GM23338 (cell line): ENCODE results near the gene KRTAP10-10. TPM values are rescaled to one million over a fixed set of nuclear protein-coding genes. Genes with fewer than 3 reads are reported as not detected.

Source experiments
- ATAC-seq: fragments of 200-7000 bp; cut with Tn5 transposase; 3 replicates; pipeline ENCODE4 v1.9.1; 2020
- DNase-seq: peaks from one replicate; pipeline ENCODE4 v3.0.0-alpha.2; 2015; ENCODE audit warnings: low spot score
- H2AFZ ChIP-seq: fragments of 200-600 bp; sonication (generic); 2 replicates; pipeline ENCODE4 v1.8.0; 2016; ENCODE audit warnings: antibody characterized with exemption, mild to moderate bottlenecking, moderate library complexity
- H3F3A ChIP-seq: fragments of 200-600 bp; sonication (generic); replicated peaks from 2 replicates; pipeline ENCODE4 v1.8.0; 2017; ENCODE audit warnings: antibody characterized with exemption, mixed run types, low read depth
- H3K27ac ChIP-seq: fragments of 200-600 bp; sonication (generic); 2 replicates; pipeline ENCODE4 v1.6.1; 2016; ENCODE audit warnings: low read depth
- H3K27me3 ChIP-seq: fragments of 200-600 bp; sonication (generic); 2 replicates; pipeline ENCODE4 v1.8.0; 2016; ENCODE audit warnings: mild to moderate bottlenecking, mixed run types, moderate library complexity; ENCODE audit not compliant: insufficient read depth
- H3K36me3 ChIP-seq: fragments of 200-600 bp; sonication (generic); 2 replicates; pipeline ENCODE4 v1.8.0; 2016; ENCODE audit warnings: mild to moderate bottlenecking; ENCODE audit not compliant: insufficient read depth
- H3K4me1 ChIP-seq: fragments of 200-600 bp; sonication (generic); 2 replicates; pipeline ENCODE4 v1.8.0; 2016; ENCODE audit warnings: mild to moderate bottlenecking, moderate library complexity; ENCODE audit not compliant: insufficient read depth
- H3K4me2 ChIP-seq: fragments of 200-600 bp; sonication (generic); 2 replicates; pipeline ENCODE4 v1.7.1; 2017; ENCODE audit warnings: mixed run types
- H3K4me3 ChIP-seq: fragments of 200-600 bp; sonication (generic); 2 replicates; pipeline ENCODE4 v1.6.1; 2016; ENCODE audit warnings: mixed run types
- H3K79me2 ChIP-seq: fragments of 200-600 bp; sonication (generic); replicated peaks from 2 replicates; pipeline ENCODE4 v1.8.0; 2017; ENCODE audit warnings: mild to moderate bottlenecking; ENCODE audit not compliant: insufficient read depth
- H3K9me2 ChIP-seq: fragments of 200-600 bp; sonication (generic); 2 replicates; pipeline ENCODE4 v1.8.0; 2017; ENCODE audit not compliant: insufficient read depth
- H4K20me1 ChIP-seq: fragments of 200-600 bp; sonication (generic); replicated peaks from 2 replicates; pipeline ENCODE4 v1.8.0; 2017; ENCODE audit warnings: mild to moderate bottlenecking; ENCODE audit not compliant: insufficient read depth
- H3K27ac Mint-ChIP-seq: 2 replicates; pipeline ENCODE4 v1.8.0; 2020; ENCODE audit warnings: inconsistent platforms, mild to moderate bottlenecking, moderate library complexity, mixed read lengths
- H3K27me3 Mint-ChIP-seq: 3 replicates; pipeline ENCODE4 v1.8.0; 2022; ENCODE audit warnings: low read depth, mild to moderate bottlenecking, moderate library complexity, mixed read lengths, inconsistent platforms; ENCODE audit not compliant: insufficient read depth, poor library complexity
- H3K36me3 Mint-ChIP-seq: 3 replicates; pipeline ENCODE4 v1.8.0; 2021; ENCODE audit warnings: low read depth, mild to moderate bottlenecking, inconsistent platforms, moderate library complexity, mixed read lengths
- H3K4me1 Mint-ChIP-seq: 3 replicates; pipeline ENCODE4 v1.8.0; 2020; ENCODE audit warnings: mild to moderate bottlenecking, inconsistent platforms, mixed read lengths
- H3K4me3 Mint-ChIP-seq: 3 replicates; pipeline ENCODE4 v1.8.0; 2021; ENCODE audit warnings: moderate library complexity, mild to moderate bottlenecking, inconsistent platforms, mixed read lengths
- H3K9me3 Mint-ChIP-seq: 3 replicates; pipeline ENCODE4 v1.8.0; 2020; ENCODE audit warnings: moderate library complexity, mild to moderate bottlenecking, inconsistent platforms, mixed read lengths
- CREB1 ChIP-seq: fragments of 250-450 bp; sonication (Bioruptor Pico); IDR thresholded peaks from 2 replicates; pipeline ENCODE4 v1.5.0; 2020; ENCODE audit warnings: low read depth, mild to moderate bottlenecking, moderate library complexity
- CTCF ChIP-seq, 2 experiments: fragments of 200-600 bp in 1 of 2; sonication (generic) in 1 of 2; conservative IDR thresholded peaks; 2 replicates each; pipeline versions ENCODE4 v1.5.1 to v1.6.1; 2016 to 2017; ENCODE audit warnings: antibody characterized with exemption in 2 of 2, low read depth in 2 of 2, mild to moderate bottlenecking in 2 of 2, moderate library complexity in 1 of 2
- EZH2 ChIP-seq: fragments of 200-600 bp; sonication (generic); IDR thresholded peaks from one replicate; pipeline ENCODE4 v1.8.0; 2017; ENCODE audit warnings: antibody characterized with exemption, mild to moderate bottlenecking, low read depth; ENCODE audit not compliant: unreplicated experiment
- JUNB ChIP-seq: IDR thresholded peaks from one replicate; pipeline ENCODE4 v1.6.1; 2016; ENCODE audit warnings: antibody characterized with exemption; ENCODE audit not compliant: unreplicated experiment
- ZNF331 ChIP-seq: fragments of 250-450 bp; sonication (Bioruptor Pico); IDR thresholded peaks from 2 replicates; pipeline ENCODE4 v1.5.0; 2020; ENCODE audit warnings: low read depth, mild to moderate bottlenecking, moderate library complexity
- polyA plus RNA-seq: library from polyadenylated mRNA; unstranded; fragments of >200 nt; fragmentation: Nextera tagmentation; extraction: Ambion mirVana; gene quantifications from 2 replicates; pipeline ENCODE4 v1.2.1, GENCODE V29; 2016
- total RNA-seq: library from RNA; depleted of rRNA; stranded (reverse); fragments of >200 nt; shearing (Covaris generic); gene quantifications from 2 replicates; pipeline ENCODE4 v1.2.3, GENCODE V29; 2014
- TF ChIP-seq, protein P1 (sequence below): IDR thresholded peaks from 2 replicates; pipeline ENCODE4 v1.6.1; 2016; ENCODE audit warnings: antibody characterized with exemption
- TF ChIP-seq, protein P2 (sequence below): IDR thresholded peaks from one replicate; pipeline ENCODE4 v1.6.1; 2018; ENCODE audit warnings: antibody characterized with exemption; ENCODE audit not compliant: unreplicated experiment

Gene KRTAP10-10
- total and polyA plus RNA-seq, 2 experiments from 2014 or later = not detected

DNA sequence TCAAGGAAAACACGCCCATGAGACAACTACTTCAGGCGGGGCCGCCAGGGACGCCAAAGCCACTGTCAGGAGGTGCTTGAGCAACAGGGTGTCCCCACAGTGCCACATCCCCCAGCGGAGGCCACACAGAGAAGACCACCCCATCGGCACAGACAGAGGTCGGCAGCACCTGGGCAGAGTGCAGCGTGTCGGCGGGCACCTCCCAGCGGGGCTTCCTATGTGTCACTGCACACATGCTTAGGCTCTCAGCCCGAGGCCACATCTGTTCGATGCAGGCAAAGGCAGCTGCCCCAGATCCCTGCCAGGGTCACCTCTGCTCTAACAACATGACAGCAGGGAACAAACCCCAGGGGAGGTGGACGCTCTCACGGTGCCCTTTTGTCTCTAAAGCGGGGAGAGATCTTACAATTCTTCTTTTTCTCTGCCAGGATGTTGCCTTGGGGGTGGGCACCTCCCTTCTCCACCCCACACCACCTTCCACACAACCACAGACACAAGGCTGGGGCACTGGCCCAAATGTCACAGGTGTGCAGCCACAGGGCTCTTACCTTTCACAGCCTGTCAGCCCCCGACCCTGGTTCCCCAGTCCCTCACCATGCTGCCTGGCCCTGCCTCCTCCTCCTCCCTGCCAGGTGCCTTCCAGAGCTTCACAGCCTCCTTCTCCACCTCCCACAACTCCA, 21.1 kb upstream of the KRTAP10-10 start:
- no peak overlapping the region for H3K27ac Mint-ChIP-seq
- H3K4me2 ChIP-seq = no peak overlapping the region

GRCh38 chr21:44616591-44616926, 20.6 kb upstream of the KRTAP10-10 start:
- Mint-ChIP-seq H3K36me3 (peaks cover 20% of the 10 kb centered on the region), H3K4me1 (peaks cover 23% of the 10 kb centered on the region), H3K27ac (no peak overlapping the region), H3K4me3 (no peak overlapping the region), H3K27me3 (peaks cover 11% of the 10 kb centered on the region), H3K9me3 (peaks cover 36% of the 10 kb centered on the region)
- peak overlapping the region; percentile 47; the same call in 1 of the 2 replicates for H2AFZ ChIP-seq
- no peaks in the 10 kb centered on the region for H3K36me3 ChIP-seq
- no peaks in the 10 kb centered on the region for H3K27me3 ChIP-seq
- no peaks in the 10 kb centered on the region for H3K79me2 ChIP-seq
- ATAC-seq (no peak), DNase-seq (no peak)
- no peaks in the 10 kb centered on the region for H4K20me1 ChIP-seq
- TF ChIP-seq JUNB (no peak), CTCF (conservative IDR thresholded peaks at IDR 0.05; ENCODE audit: low read depth in 2 of 2) (no peak), CREB1 (CRISPR knock-in tag) (no peak), EZH2 (no peak)
- TF ChIP-seq, protein P1, sequence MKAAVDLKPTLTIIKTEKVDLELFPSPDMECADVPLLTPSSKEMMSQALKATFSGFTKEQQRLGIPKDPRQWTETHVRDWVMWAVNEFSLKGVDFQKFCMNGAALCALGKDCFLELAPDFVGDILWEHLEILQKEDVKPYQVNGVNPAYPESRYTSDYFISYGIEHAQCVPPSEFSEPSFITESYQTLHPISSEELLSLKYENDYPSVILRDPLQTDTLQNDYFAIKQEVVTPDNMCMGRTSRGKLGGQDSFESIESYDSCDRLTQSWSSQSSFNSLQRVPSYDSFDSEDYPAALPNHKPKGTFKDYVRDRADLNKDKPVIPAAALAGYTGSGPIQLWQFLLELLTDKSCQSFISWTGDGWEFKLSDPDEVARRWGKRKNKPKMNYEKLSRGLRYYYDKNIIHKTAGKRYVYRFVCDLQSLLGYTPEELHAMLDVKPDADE = no peak
- TF ChIP-seq, protein P2, sequence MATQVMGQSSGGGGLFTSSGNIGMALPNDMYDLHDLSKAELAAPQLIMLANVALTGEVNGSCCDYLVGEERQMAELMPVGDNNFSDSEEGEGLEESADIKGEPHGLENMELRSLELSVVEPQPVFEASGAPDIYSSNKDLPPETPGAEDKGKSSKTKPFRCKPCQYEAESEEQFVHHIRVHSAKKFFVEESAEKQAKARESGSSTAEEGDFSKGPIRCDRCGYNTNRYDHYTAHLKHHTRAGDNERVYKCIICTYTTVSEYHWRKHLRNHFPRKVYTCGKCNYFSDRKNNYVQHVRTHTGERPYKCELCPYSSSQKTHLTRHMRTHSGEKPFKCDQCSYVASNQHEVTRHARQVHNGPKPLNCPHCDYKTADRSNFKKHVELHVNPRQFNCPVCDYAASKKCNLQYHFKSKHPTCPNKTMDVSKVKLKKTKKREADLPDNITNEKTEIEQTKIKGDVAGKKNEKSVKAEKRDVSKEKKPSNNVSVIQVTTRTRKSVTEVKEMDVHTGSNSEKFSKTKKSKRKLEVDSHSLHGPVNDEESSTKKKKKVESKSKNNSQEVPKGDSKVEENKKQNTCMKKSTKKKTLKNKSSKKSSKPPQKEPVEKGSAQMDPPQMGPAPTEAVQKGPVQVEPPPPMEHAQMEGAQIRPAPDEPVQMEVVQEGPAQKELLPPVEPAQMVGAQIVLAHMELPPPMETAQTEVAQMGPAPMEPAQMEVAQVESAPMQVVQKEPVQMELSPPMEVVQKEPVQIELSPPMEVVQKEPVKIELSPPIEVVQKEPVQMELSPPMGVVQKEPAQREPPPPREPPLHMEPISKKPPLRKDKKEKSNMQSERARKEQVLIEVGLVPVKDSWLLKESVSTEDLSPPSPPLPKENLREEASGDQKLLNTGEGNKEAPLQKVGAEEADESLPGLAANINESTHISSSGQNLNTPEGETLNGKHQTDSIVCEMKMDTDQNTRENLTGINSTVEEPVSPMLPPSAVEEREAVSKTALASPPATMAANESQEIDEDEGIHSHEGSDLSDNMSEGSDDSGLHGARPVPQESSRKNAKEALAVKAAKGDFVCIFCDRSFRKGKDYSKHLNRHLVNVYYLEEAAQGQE = no peak
- no peaks in the 10 kb centered on the region for H3F3A ChIP-seq
- no peak overlapping the region for H3K4me3 ChIP-seq
- H3K9me2 ChIP-seq = no peaks in the 10 kb centered on the region
- H3K4me2 ChIP-seq = no peak overlapping the region
- H3K27ac ChIP-seq = no peak overlapping the region
- no peaks in the 10 kb centered on the region for H3K4me1 ChIP-seq

More for the DNA sequence above, 21.1 kb upstream of the KRTAP10-10 start:
- H3K27me3 ChIP-seq = no peaks in the 10 kb centered on the region
- peaks cover 25% of the 10 kb centered on the region for H3K36me3 Mint-ChIP-seq
- H3K27me3 Mint-ChIP-seq = peaks cover 11% of the 10 kb centered on the region
- H3K9me2 ChIP-seq = no peaks in the 10 kb centered on the region
- TF ChIP-seq ZNF331 (CRISPR knock-in tag) (no peak), CTCF (conservative IDR thresholded peaks at IDR 0.05; ENCODE audit: low read depth in 2 of 2) (no peak)
- no peaks in the 10 kb centered on the region for H3K36me3 ChIP-seq
- peaks cover 41% of the 10 kb centered on the region for H3K9me3 Mint-ChIP-seq
- H3K4me1 ChIP-seq = no peaks in the 10 kb centered on the region
- ATAC-seq (no peak), DNase-seq (no peak)
- no peaks in the 10 kb centered on the region for H4K20me1 ChIP-seq
- no peaks in the 10 kb centered on the region for H3K79me2 ChIP-seq
- no peak overlapping the region for H3K4me3 ChIP-seq
- no peaks in the 10 kb centered on the region for H3F3A ChIP-seq
- peak overlapping the region; percentile 47; the same call in 1 of the 2 replicates for H2AFZ ChIP-seq
- H3K27ac ChIP-seq = no peak overlapping the region
- peaks cover 23% of the 10 kb centered on the region for H3K4me1 Mint-ChIP-seq
- H3K4me3 Mint-ChIP-seq = no peak overlapping the region
